Nephron progenitor cell (in vitro differentiated cells): ENCODE results near the gene CCDC69.

Source experiments
- DNase-seq: peaks from one replicate; pipeline ENCODE4 v3.0.0; 2021
- H3K27ac Mint-ChIP-seq: 2 replicates; pipeline ENCODE4 v1.8.0; 2021; ENCODE audit warnings: mild to moderate bottlenecking, moderate library complexity, mixed read lengths
- H3K27me3 Mint-ChIP-seq: 2 replicates; pipeline ENCODE4 v1.8.0; 2021; ENCODE audit warnings: mild to moderate bottlenecking, low read depth, mixed read lengths; ENCODE audit not compliant: poor library complexity
- H3K36me3 Mint-ChIP-seq: 2 replicates; pipeline ENCODE4 v1.8.0; 2021; ENCODE audit warnings: low read depth, mixed read lengths
- H3K4me1 Mint-ChIP-seq: 2 replicates; pipeline ENCODE4 v1.8.0; 2021; ENCODE audit warnings: mixed read lengths
- H3K4me3 Mint-ChIP-seq: 2 replicates; pipeline ENCODE4 v1.8.0; 2021; ENCODE audit warnings: mild to moderate bottlenecking, moderate library complexity, mixed read lengths
- H3K9me3 Mint-ChIP-seq: 2 replicates; pipeline ENCODE4 v1.8.0; 2021; ENCODE audit warnings: mild to moderate bottlenecking, moderate library complexity, mixed read lengths
- TF ChIP-seq, protein P1 (sequence below): fragments of 200-600 bp; sonication (generic); IDR thresholded peaks from 2 replicates; pipeline ENCODE4 v1.5.0; 2021; ENCODE audit warnings: antibody characterized with exemption

Gene CCDC69

GRCh38 chr5:151215546-151215880, 8.4 kb downstream of the CCDC69 start:
- Mint-ChIP-seq H3K36me3 (no peaks in the 10 kb centered on the region), H3K27me3 (peaks cover 18% of the 10 kb centered on the region), H3K4me3 (no peak overlapping the region), H3K9me3 (no peaks in the 10 kb centered on the region), H3K27ac (no peak overlapping the region), H3K4me1 (peaks cover 44% of the 10 kb centered on the region)
- DNase-seq: no peak
- TF ChIP-seq, protein P1, sequence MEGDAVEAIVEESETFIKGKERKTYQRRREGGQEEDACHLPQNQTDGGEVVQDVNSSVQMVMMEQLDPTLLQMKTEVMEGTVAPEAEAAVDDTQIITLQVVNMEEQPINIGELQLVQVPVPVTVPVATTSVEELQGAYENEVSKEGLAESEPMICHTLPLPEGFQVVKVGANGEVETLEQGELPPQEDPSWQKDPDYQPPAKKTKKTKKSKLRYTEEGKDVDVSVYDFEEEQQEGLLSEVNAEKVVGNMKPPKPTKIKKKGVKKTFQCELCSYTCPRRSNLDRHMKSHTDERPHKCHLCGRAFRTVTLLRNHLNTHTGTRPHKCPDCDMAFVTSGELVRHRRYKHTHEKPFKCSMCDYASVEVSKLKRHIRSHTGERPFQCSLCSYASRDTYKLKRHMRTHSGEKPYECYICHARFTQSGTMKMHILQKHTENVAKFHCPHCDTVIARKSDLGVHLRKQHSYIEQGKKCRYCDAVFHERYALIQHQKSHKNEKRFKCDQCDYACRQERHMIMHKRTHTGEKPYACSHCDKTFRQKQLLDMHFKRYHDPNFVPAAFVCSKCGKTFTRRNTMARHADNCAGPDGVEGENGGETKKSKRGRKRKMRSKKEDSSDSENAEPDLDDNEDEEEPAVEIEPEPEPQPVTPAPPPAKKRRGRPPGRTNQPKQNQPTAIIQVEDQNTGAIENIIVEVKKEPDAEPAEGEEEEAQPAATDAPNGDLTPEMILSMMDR: no peak

GRCh38 chr5:151214614-151215545, 9.0 kb downstream of the CCDC69 start:
- Mint-ChIP-seq H3K4me3 (no peak overlapping the region), H3K9me3 (no peaks in the 10 kb centered on the region), H3K27me3 (peaks cover 12% of the 10 kb centered on the region), H3K4me1 (peaks cover 42% of the 10 kb centered on the region), H3K27ac (no peak overlapping the region), H3K36me3 (no peaks in the 10 kb centered on the region)
- TF ChIP-seq, protein P1: no peak
- DNase-seq: no peak

GRCh38 chr5:151213803-151214613, 9.9 kb downstream of the CCDC69 start:
- no peak overlapping the region for H3K4me3 Mint-ChIP-seq
- no peak overlapping the region for H3K27ac Mint-ChIP-seq
- peaks cover 11% of the 10 kb centered on the region for H3K27me3 Mint-ChIP-seq
- no peaks in the 10 kb centered on the region for H3K36me3 Mint-ChIP-seq
- TF ChIP-seq, protein P1: no peak
- no peaks in the 10 kb centered on the region for H3K9me3 Mint-ChIP-seq
- DNase-seq: no peak
- H3K4me1 Mint-ChIP-seq: peaks cover 40% of the 10 kb centered on the region

DNA sequence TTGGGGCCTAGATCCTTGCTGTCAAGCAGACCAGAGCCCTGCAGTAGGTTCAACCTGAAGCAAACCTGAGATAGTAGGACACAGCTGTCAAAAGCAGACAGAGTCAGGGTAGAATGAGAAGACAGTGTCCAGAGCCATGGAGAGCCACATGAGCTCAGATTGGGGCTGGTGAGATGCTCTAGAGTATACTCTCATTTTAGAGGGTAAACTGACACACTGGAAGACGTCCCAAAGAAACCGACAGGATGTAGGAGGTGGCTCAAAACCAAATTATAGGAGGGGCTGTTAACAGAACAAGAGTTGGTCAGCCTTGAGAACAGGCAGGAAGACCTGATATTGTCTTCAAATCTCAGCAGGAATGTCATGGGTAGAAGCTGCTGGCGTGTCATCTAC, 11.5 kb downstream of the CCDC69 start:
- Mint-ChIP-seq H3K9me3 (no peaks in the 10 kb centered on the region), H3K27ac (peak overlapping the region; percentile 59), H3K4me1 (peaks cover 28% of the 10 kb centered on the region), H3K4me3 (no peak overlapping the region), H3K27me3 (peaks cover 9% of the 10 kb centered on the region), H3K36me3 (no peaks in the 10 kb centered on the region)
- no peak for DNase-seq
- TF ChIP-seq, protein P1: no peak

DNA sequence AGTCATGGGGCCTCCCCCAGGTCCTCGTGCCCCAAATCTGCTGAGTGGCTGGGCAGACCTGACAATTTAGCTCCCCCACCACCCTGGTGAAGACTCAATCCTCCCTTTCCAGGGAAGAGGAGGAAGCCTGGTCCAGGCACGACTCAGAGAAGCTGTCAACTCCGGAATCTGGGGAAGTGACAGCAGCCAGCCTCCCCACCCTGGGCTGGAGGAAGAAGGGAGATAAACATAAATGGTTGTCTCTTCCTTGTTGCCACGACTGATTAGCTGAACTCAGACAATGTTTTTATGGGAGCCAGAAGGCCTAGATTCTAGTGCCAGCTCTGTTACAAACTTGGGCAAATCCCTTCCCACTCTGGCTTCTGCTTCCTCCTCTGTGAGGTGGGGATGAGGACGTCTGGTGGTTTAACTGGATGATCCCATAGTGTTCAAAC, 15.4 kb downstream of the CCDC69 start:
- Mint-ChIP-seq H3K4me1 (peaks cover 10% of the 10 kb centered on the region), H3K36me3 (no peaks in the 10 kb centered on the region), H3K27me3 (peaks cover 7% of the 10 kb centered on the region), H3K27ac (no peak overlapping the region), H3K9me3 (no peaks in the 10 kb centered on the region), H3K4me3 (no peak overlapping the region)
- TF ChIP-seq, protein P1: no peak
- DNase-seq: no peak
